CD4-positive, alpha-beta T cell (primary cell): Measurements from ENCODE around the gene COL7A1. TPM values are rescaled to one million over a fixed set of nuclear protein-coding genes. Genes with fewer than 3 reads are reported as not detected.
"Not testable (repeated sequence)": the region's sequence is repeated elsewhere in the genome, so short reads cannot be mapped to it uniquely, and the experiment has no call there.

Source experiments
- ATAC-seq: fragments of 200-7000 bp; cut with Tn5 transposase; one replicate; pipeline ENCODE4 v1.10.0; 2022; ENCODE audit warnings: mild to moderate bottlenecking; ENCODE audit not compliant: poor library complexity
- CTCF ChIA-PET: fragments of 350-600 bp; sonication (Branson Sonifier 250); formaldehyde crosslinking; loops from one replicate; lab custom pipeline; 2021; ENCODE audit warnings: antibody characterized with exemption, inconsistent platforms; lab: Charles Lee
- POLR2A ChIA-PET: fragments of 350-600 bp; sonication (Branson Sonifier 250); formaldehyde crosslinking; loops from one replicate; lab custom pipeline; 2021; ENCODE audit warnings: antibody characterized with exemption, inconsistent platforms; lab: Charles Lee
- DNase-seq, 14 experiments: peaks; one replicate each; pipeline ENCODE4 v3.0.0-alpha.2; 2013 to 2020; ENCODE audit warnings: mixed read lengths in 2 of 14
- H3K27ac ChIP-seq, 2 donors: one replicate each; pipeline versions ENCODE4 v1.5.1 to v1.7.0; 2013; ENCODE audit warnings: low read length in 2 of 2, low read depth in 1 of 2, mild to moderate bottlenecking in 1 of 2
- H3K27me3 ChIP-seq, 2 experiments: 1 replicate in 1 of 2; 2 replicates in 1 of 2; pipeline versions ENCODE4 v1.6.1 to v1.7.0; 2013; ENCODE audit warnings: low read length in 2 of 2, control low read depth in 1 of 2, mild to moderate bottlenecking in 1 of 2, moderate library complexity in 1 of 2; ENCODE audit not compliant: insufficient read depth in 2 of 2, control insufficient read depth in 1 of 2
- H3K36me3 ChIP-seq: one replicate; pipeline ENCODE4 v1.6.1; 2013; ENCODE audit warnings: low read length, control low read depth; ENCODE audit not compliant: insufficient read depth
- H3K4me1 ChIP-seq: one replicate; pipeline ENCODE4 v1.6.1; 2013; ENCODE audit warnings: low read length, control low read depth; ENCODE audit not compliant: insufficient read depth
- H3K4me3 ChIP-seq: one replicate; pipeline ENCODE4 v1.5.1; 2013; ENCODE audit warnings: mild to moderate bottlenecking, low read length, moderate library complexity
- H3K9me3 ChIP-seq, 2 experiments: 1 replicate in 1 of 2; 2 replicates in 1 of 2; pipeline versions ENCODE4 v1.6.1 to v1.7.0; 2013; ENCODE audit warnings: low read length in 2 of 2, mild to moderate bottlenecking in 2 of 2, control low read depth in 1 of 2, moderate library complexity in 1 of 2; ENCODE audit not compliant: control insufficient read depth in 1 of 2, insufficient read depth in 1 of 2
- H3K27ac Mint-ChIP-seq: one replicate; pipeline ENCODE4 v1.8.0; 2020; ENCODE audit warnings: mixed read lengths
- H3K27me3 Mint-ChIP-seq: one replicate; pipeline ENCODE4 v1.8.0; 2021; ENCODE audit warnings: mixed read lengths
- H3K36me3 Mint-ChIP-seq: one replicate; pipeline ENCODE4 v1.8.0; 2021; ENCODE audit warnings: low read depth, mixed read lengths
- H3K4me1 Mint-ChIP-seq: one replicate; pipeline ENCODE4 v1.8.0; 2021; ENCODE audit warnings: low read depth, mixed read lengths
- H3K4me3 Mint-ChIP-seq: one replicate; pipeline ENCODE4 v1.8.0; 2020; ENCODE audit warnings: mild to moderate bottlenecking, mixed read lengths
- H3K9me3 Mint-ChIP-seq: one replicate; pipeline ENCODE4 v1.8.0; 2020; ENCODE audit warnings: mixed read lengths
- intact Hi-C, 2 experiments: fragments of 100-400 bp; cut with DNase I in 1 of 2; cut with micrococcal nuclease in 1 of 2; formaldehyde crosslinking; loops; one replicate each; pipeline versions ENCODE4 v1.15.1 to v1.9.0; 2023 to 2025; cut with DNase I, micrococcal nuclease
- total RNA-seq, 174 experiments: library from RNA in 2 of 174; stranded (reverse) in 2 of 174; gene quantifications; one replicate each; pipeline ENCODE4 v1.2.3 and lab custom pipeline; 2021 to 2026
- TF ChIP-seq, protein P1 (sequence below): fragments of 200-600 bp; IDR thresholded peaks from one replicate; pipeline ENCODE4 v1.8.0; 2022; ENCODE audit warnings: antibody characterized with exemption, mild to moderate bottlenecking

COL7A1 gene
- total RNA-seq, 2 experiments from 2014 or later = 0.73 to 0.93 TPM

DNA sequence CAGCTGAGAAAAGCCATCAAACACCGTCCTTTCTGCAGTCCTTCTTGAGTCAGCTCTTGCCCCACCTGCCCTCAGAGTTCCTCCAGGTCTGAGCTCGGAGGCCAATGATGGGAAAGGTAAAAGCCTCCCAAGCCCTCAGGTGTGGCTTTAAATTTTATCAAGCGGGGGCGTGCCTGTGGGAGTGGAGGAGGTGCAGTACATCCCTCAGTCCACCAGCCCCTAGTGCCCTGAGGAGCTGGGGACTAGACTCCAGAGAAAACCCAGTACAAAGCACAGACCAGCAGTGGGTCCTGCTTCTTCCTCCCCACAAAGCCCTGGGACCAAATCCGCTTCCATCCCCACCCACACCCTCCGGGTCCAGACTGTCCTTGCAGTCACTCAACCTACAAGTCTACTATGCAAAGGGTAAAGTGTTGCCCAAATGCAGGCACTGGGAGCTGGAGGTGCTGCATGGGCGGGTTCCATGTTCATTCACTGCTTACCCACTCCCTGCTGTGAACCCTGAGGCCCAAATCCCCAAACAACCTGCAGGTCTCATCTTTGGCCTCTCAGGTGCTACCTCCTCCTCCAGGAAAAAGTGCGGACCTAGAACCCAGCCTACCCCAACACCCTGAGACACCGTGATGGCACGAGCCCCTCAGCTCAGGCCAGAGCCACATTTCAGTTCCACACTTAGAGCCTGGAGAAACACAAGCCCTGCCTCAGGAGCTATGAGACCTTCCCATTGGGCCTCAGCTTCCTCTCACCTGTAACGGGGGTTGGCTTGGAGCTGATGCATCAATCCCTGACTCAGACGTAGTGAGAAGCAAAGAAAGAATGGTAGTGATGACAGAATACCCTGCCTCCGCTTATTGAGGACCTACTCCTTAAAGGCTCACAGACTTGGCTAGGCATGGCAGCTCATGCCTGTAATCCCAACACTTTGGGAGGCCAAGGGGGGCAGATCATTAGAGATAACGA is 41.0 kb downstream of the COL7A1 start:
- no peak overlapping the region for H3K27ac Mint-ChIP-seq
- H3K4me3 Mint-ChIP-seq = no peak overlapping the region
- ChIA-PET CTCF (interaction anchor here (2.3 kb wide), 1 partner anchor 118 kb away, joined by 8 read pairs; no protein-coding TSS in a partner anchor), POLR2A (no interaction called here)
- no peaks in the 10 kb centered on the region for H3K27me3 ChIP-seq
- H3K27me3 Mint-ChIP-seq = no peaks in the 10 kb centered on the region
- no peaks in the 10 kb centered on the region for H3K36me3 Mint-ChIP-seq
- no peak overlapping the region for H3K4me3 ChIP-seq
- peaks cover 29% of the 10 kb centered on the region for H3K4me1 ChIP-seq
- peaks cover 25% of the 10 kb centered on the region for H3K4me1 Mint-ChIP-seq
- intact Hi-C loops = no loop called here
- DNase-seq (peak in 1 of 14 experiments; percentile 12), ATAC-seq (no peak)
- TF ChIP-seq, protein P1, sequence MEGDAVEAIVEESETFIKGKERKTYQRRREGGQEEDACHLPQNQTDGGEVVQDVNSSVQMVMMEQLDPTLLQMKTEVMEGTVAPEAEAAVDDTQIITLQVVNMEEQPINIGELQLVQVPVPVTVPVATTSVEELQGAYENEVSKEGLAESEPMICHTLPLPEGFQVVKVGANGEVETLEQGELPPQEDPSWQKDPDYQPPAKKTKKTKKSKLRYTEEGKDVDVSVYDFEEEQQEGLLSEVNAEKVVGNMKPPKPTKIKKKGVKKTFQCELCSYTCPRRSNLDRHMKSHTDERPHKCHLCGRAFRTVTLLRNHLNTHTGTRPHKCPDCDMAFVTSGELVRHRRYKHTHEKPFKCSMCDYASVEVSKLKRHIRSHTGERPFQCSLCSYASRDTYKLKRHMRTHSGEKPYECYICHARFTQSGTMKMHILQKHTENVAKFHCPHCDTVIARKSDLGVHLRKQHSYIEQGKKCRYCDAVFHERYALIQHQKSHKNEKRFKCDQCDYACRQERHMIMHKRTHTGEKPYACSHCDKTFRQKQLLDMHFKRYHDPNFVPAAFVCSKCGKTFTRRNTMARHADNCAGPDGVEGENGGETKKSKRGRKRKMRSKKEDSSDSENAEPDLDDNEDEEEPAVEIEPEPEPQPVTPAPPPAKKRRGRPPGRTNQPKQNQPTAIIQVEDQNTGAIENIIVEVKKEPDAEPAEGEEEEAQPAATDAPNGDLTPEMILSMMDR = no peak
- H3K36me3 ChIP-seq = no peaks in the 10 kb centered on the region
- H3K9me3 ChIP-seq = no peaks in the 10 kb centered on the region
- no peak overlapping the region for H3K27ac ChIP-seq
- H3K9me3 Mint-ChIP-seq = no peaks in the 10 kb centered on the region

DNA sequence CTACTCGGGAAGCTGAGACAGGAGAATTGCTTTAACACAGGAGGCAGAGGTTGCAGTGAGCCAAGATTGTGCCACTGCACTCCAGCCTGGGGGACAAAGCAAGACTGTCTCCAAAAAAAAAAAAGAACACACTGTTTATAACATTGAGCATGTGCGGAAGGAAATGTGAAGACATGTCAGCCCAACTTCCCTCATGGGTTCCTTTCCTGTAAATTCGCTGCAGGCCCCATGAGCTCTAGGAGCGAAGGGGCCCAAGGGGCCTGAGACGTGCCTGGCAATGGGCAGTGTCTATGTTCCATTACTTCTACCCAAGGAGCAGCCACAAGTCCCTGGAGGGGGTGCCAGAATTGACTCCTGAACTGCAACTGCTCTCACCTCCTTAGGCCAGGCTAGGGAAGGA is 41.8 kb downstream of the COL7A1 start:
- no peaks in the 10 kb centered on the region for H3K27me3 Mint-ChIP-seq
- Histone ChIP-seq H3K4me1 (peaks cover 32% of the 10 kb centered on the region), H3K27me3 (no peaks in the 10 kb centered on the region), H3K36me3 (no peaks in the 10 kb centered on the region), H3K9me3 (no peaks in the 10 kb centered on the region), H3K4me3 (no peak overlapping the region), H3K27ac (no peak overlapping the region)
- TF ChIP-seq, protein P1 = no peak
- H3K9me3 Mint-ChIP-seq = no peaks in the 10 kb centered on the region
- ChIA-PET CTCF (interaction anchor here (1.3 to 2.3 kb wide), 2 partner anchors 117 to 152 kb away, joined by 7 to 8 read pairs; no protein-coding TSS in a partner anchor), POLR2A (no interaction called here)
- H3K4me1 Mint-ChIP-seq = peaks cover 25% of the 10 kb centered on the region
- ATAC-seq = no peak
- H3K27ac Mint-ChIP-seq = no peak overlapping the region
- no peak for DNase-seq
- H3K4me3 Mint-ChIP-seq = peak overlapping the region; percentile 56
- intact Hi-C loops = no loop called here
- H3K36me3 Mint-ChIP-seq = no peaks in the 10 kb centered on the region

DNA sequence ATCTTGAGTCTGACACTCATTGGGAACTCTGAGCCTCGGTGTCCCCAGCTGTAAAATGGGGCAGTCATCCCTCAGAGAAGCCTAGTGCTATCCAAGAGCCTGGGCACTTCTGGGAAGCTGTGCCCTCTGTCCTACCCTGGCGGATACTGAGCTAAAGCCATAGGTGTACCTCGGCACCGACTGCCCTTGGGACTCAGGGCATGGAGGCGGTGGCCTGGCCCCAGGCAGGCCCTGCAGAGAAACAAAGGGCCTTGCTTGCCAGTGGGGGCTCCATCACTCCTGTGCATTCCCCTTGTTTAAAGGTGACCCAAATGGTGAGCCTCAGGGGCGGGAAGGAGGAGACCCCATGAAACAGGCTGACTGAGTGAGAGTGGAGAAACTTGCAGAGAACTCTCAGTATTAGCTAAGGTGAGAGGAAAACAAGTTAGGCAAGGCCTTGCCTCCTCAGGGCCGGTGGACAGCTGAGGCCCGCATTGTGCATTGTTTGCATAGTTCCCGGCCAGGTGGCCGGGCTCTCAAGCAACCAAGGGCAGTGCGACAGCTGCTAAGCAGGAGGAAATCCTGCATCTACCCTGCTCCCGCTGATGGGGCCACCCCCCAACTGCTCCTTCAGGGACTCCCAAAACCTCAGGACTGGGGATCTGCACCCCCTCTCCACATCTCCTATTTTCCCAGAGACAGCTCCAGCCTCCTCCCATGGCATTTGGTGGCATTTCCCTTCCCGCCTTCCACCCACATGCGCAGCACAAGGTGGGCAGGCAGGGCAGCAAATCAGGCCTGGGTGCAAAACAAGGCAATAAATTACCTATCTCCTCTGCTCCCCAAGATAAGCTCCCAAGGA is 42.8 kb downstream of the COL7A1 start:
- H3K27me3 ChIP-seq = no peaks in the 10 kb centered on the region
- intact Hi-C loops = no loop called here
- TF ChIP-seq, protein P1 = no peak
- peak in 1 of 14 experiments; percentile 16 for DNase-seq
- H3K4me1 ChIP-seq = peaks cover 24% of the 10 kb centered on the region
- CTCF ChIA-PET = interaction anchor here (1.3 to 2.3 kb wide), 2 partner anchors 116 to 151 kb away, joined by 7 to 8 read pairs; no protein-coding TSS in a partner anchor
- no peak overlapping the region for H3K4me3 Mint-ChIP-seq
- H3K27ac Mint-ChIP-seq = no peak overlapping the region
- no peaks in the 10 kb centered on the region for H3K9me3 Mint-ChIP-seq
- ATAC-seq = no peak
- no peak overlapping the region for H3K27ac ChIP-seq
- H3K4me3 ChIP-seq = no peak overlapping the region
- no peaks in the 10 kb centered on the region for H3K27me3 Mint-ChIP-seq
- no peaks in the 10 kb centered on the region for H3K36me3 ChIP-seq
- POLR2A ChIA-PET = no interaction called here
- no peaks in the 10 kb centered on the region for H3K36me3 Mint-ChIP-seq
- peaks cover 20% of the 10 kb centered on the region for H3K4me1 Mint-ChIP-seq
- H3K9me3 ChIP-seq = no peaks in the 10 kb centered on the region

DNA sequence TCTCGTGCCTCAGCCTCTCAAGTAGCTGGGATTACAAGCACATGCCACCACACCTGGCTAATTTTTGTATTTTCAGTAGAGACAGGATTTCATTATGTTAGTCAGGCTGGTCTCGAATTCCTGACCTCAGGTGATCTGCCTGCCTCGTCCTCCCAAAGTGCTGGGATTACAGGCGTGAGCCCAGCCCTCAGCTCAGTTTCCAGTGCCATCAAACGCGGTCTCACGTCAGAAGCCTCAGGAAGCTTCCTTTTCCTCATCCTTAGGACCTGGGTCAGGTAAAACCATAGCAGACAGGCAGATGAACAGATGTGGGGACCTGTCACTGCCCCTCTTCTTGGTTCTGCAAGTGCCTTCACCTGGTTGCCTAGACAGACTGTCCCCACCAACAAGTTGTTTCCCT is 43.5 kb downstream of the COL7A1 start:
- H3K36me3 ChIP-seq, intact Hi-C loops, H3K27ac Mint-ChIP-seq, H3K27me3 ChIP-seq, POLR2A ChIA-PET, H3K4me3 ChIP-seq, CTCF ChIA-PET, H3K27me3 Mint-ChIP-seq, H3K9me3 Mint-ChIP-seq, H3K27ac ChIP-seq, ATAC-seq, H3K4me3 Mint-ChIP-seq, H3K36me3 Mint-ChIP-seq, DNase-seq, H3K9me3 ChIP-seq: not testable (repeated sequence)
- peaks cover 23% of the 10 kb centered on the region for H3K4me1 ChIP-seq
- H3K4me1 Mint-ChIP-seq = peaks cover 22% of the 10 kb centered on the region
